Measurements from ENCODE around the gene MOB3B. TPM values are rescaled to one million over a fixed set of nuclear protein-coding genes. Genes with fewer than 3 reads are reported as not detected.

The MOB3B gene
- total and polyA plus RNA-seq, 10 of the 15 experiments (the other 5 are each of a cell fraction or from before 2014, with no cell fraction given), result 0.44 to 2.7 (median 0.91) TPM

DNA sequence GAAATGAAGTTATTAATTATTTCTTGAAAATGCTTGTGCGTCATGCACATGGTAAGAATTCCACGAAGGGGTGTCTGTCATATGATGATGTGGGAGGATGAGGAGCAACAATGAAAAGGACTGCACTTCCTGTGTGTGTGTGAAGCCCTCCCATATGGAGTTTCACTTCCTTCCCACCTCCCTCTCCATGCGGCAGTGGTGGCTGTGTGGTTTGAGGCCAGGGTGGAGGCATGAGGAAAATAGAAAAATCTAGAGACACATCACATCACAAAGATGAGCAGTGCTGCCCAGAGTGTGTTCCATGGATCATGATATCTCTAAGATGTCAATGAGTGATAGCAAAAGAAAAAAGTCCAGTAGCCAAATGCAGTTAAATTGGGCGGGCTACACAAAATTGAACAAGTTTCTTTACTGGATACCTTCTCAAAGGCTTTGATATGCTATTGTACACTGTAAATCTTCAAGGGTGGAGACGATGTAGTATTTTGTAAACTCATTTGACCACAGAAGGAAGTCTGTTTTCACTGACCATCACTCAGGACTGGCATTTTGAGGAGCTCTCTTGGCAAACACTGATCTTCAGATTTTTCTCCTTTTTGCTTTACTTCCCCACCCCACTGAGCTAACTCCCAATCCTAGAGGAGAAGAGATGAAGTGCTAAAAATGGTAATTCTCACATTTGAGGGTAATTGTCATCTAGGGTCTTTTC, 177.0 kb downstream of the MOB3B start (continued):
- TF ChIP-seq, protein P1, sequence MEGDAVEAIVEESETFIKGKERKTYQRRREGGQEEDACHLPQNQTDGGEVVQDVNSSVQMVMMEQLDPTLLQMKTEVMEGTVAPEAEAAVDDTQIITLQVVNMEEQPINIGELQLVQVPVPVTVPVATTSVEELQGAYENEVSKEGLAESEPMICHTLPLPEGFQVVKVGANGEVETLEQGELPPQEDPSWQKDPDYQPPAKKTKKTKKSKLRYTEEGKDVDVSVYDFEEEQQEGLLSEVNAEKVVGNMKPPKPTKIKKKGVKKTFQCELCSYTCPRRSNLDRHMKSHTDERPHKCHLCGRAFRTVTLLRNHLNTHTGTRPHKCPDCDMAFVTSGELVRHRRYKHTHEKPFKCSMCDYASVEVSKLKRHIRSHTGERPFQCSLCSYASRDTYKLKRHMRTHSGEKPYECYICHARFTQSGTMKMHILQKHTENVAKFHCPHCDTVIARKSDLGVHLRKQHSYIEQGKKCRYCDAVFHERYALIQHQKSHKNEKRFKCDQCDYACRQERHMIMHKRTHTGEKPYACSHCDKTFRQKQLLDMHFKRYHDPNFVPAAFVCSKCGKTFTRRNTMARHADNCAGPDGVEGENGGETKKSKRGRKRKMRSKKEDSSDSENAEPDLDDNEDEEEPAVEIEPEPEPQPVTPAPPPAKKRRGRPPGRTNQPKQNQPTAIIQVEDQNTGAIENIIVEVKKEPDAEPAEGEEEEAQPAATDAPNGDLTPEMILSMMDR (IDR thresholded peaks at IDR 0.05 in 2 of 3, conservative IDR thresholded peaks at IDR 0.05 in 1 of 3; ENCODE audit: control insufficient read depth in 2 of 3, extremely low read depth in 1 of 3, insufficient read depth in 1 of 3, low read depth in 3 of 3, low read length in 3 of 3), result no peak
- no peak for TF ChIP-seq ZNF622 (IDR thresholded peaks at IDR 0.05)
- TF ChIP-seq STAT1 (conservative IDR thresholded peaks at IDR 0.05), result no peak
- TF ChIP-seq, protein P2, sequence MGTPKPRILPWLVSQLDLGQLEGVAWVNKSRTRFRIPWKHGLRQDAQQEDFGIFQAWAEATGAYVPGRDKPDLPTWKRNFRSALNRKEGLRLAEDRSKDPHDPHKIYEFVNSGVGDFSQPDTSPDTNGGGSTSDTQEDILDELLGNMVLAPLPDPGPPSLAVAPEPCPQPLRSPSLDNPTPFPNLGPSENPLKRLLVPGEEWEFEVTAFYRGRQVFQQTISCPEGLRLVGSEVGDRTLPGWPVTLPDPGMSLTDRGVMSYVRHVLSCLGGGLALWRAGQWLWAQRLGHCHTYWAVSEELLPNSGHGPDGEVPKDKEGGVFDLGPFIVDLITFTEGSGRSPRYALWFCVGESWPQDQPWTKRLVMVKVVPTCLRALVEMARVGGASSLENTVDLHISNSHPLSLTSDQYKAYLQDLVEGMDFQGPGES (IDR thresholded peaks at IDR 0.05), result no peak
- TF ChIP-seq BACH1 (IDR thresholded peaks at IDR 0.05; ENCODE audit: borderline replicate concordance), result no peak
- 0 out of 2 replicates have a peak, but pooled peaks have one; percentile 7 for TF ChIP-seq FOXM1 (IDR thresholded peaks at IDR 0.05; ENCODE audit: low read depth, low read length)
- no peak for TF ChIP-seq EZH2 (IDR thresholded peaks at IDR 0.05; ENCODE audit: borderline replicate concordance, control insufficient read depth, low read depth, low read length)
- TF ChIP-seq CBFB (IDR thresholded peaks at IDR 0.05; ENCODE audit: low read depth), result no peak
- TF ChIP-seq ATF7 (IDR thresholded peaks at IDR 0.05; ENCODE audit: low read depth), result peak; percentile 33; the same call in 1 of the 2 replicates
- TF ChIP-seq, protein P3, sequence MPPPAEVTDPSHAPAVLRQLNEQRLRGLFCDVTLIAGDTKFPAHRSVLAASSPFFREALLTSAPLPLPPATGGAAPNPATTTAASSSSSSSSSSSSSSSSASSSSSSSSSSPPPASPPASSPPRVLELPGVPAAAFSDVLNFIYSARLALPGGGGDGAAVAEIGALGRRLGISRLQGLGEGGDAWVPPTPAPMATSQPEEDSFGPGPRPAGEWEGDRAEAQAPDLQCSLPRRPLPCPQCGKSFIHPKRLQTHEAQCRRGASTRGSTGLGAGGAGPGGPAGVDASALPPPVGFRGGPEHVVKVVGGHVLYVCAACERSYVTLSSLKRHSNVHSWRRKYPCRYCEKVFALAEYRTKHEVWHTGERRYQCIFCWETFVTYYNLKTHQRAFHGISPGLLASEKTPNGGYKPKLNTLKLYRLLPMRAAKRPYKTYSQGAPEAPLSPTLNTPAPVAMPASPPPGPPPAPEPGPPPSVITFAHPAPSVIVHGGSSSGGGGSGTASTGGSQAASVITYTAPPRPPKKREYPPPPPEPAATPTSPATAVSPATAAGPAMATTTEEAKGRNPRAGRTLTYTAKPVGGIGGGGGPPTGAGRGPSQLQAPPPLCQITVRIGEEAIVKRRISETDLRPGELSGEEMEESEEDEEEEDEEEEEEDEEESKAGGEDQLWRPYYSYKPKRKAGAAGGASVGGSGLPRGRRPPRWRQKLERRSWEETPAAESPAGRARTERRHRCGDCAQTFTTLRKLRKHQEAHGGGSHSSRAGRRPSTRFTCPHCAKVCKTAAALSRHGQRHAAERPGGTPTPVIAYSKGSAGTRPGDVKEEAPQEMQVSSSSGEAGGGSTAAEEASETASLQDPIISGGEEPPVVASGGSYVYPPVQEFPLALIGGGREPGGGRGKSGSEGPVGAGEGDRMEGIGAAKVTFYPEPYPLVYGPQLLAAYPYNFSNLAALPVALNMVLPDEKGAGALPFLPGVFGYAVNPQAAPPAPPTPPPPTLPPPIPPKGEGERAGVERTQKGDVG (CRISPR knock-in tag; IDR thresholded peaks at IDR 0.05), result no peak
- no peak for TF ChIP-seq HDAC2 (IDR thresholded peaks at IDR 0.05)
- TF ChIP-seq RCOR1 (conservative IDR thresholded peaks at IDR 0.05; ENCODE audit: low read depth, low read length), result no peak
- 0 out of 2 replicates have a peak, but pooled peaks have one; percentile 45 for TF ChIP-seq NBN (IDR thresholded peaks at IDR 0.05)
- peak; percentile 82; the same call in 1 of the 2 replicates for TF ChIP-seq PAX5 (IDR thresholded peaks at IDR 0.05; ENCODE audit: borderline replicate concordance, low read depth, low read length)
- no peak for TF ChIP-seq NR2F1 (conservative IDR thresholded peaks at IDR 0.05)
- no peak for TF ChIP-seq SREBF2 (IDR thresholded peaks at IDR 0.05; ENCODE audit: low read length)
- no peak for TF ChIP-seq NR2C2 (IDR thresholded peaks at IDR 0.05; ENCODE audit: borderline replicate concordance, control insufficient read depth, insufficient read length, low read depth)
- TF ChIP-seq IKZF1 (conservative IDR thresholded peaks at IDR 0.05), result peak; percentile 92
- TF ChIP-seq CREM (IDR thresholded peaks at IDR 0.05; ENCODE audit: low read depth), result no peak
- no peak for TF ChIP-seq MYB (IDR thresholded peaks at IDR 0.05; ENCODE audit: borderline replicate concordance, low read depth, low read length)
- no peak for TF ChIP-seq FOS (IDR thresholded peaks at IDR 0.05; ENCODE audit: borderline replicate concordance, extremely low read depth, insufficient read length)
- TF ChIP-seq TARDBP (IDR thresholded peaks at IDR 0.05; ENCODE audit: borderline replicate concordance), result no peak
- peak; percentile 92 for TF ChIP-seq RUNX3 (IDR thresholded peaks at IDR 0.05; ENCODE audit: low read length)
- no peak for TF ChIP-seq JUNB (IDR thresholded peaks at IDR 0.05)
- TF ChIP-seq BHLHE40 (IDR thresholded peaks at IDR 0.05; ENCODE audit: borderline replicate concordance in 1 of 2, low read depth in 2 of 2, low read length in 1 of 2), result peak; percentile 66
- TF ChIP-seq, protein P4, sequence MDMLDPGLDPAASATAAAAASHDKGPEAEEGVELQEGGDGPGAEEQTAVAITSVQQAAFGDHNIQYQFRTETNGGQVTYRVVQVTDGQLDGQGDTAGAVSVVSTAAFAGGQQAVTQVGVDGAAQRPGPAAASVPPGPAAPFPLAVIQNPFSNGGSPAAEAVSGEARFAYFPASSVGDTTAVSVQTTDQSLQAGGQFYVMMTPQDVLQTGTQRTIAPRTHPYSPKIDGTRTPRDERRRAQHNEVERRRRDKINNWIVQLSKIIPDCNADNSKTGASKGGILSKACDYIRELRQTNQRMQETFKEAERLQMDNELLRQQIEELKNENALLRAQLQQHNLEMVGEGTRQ (IDR thresholded peaks at IDR 0.05; ENCODE audit: borderline replicate concordance, low read depth, low read length), result no peak

All from GM12878 (cell line).